NCI-H82 treated with DMSO at 0.1 percent for 48 hours (cell line): ENCODE measurements around the gene KCTD6.

Source experiments
- DNase-seq: peaks from one replicate; lab custom pipeline; 2025; ENCODE audit not compliant: unreplicated experiment; lab: John Stamatoyannopoulos, UW

KCTD6 gene

GRCh38 chr3:58551636-58552180 lies 59.8 kb downstream of the KCTD6 start:
- DNase-seq = no peak
